Measurements from ENCODE around the gene GPATCH1. TPM values are rescaled to one million over a fixed set of nuclear protein-coding genes. Genes with fewer than 3 reads are reported as not detected.
"Not testable (repeated sequence)": the region's sequence is repeated elsewhere in the genome, so short reads cannot be mapped to it uniquely, and the experiment has no call there.

The GPATCH1 gene
- total and polyA plus RNA-seq, 5 experiments from 2014 or later: 3.9 to 21.7 (median 6.4) TPM

DNA sequence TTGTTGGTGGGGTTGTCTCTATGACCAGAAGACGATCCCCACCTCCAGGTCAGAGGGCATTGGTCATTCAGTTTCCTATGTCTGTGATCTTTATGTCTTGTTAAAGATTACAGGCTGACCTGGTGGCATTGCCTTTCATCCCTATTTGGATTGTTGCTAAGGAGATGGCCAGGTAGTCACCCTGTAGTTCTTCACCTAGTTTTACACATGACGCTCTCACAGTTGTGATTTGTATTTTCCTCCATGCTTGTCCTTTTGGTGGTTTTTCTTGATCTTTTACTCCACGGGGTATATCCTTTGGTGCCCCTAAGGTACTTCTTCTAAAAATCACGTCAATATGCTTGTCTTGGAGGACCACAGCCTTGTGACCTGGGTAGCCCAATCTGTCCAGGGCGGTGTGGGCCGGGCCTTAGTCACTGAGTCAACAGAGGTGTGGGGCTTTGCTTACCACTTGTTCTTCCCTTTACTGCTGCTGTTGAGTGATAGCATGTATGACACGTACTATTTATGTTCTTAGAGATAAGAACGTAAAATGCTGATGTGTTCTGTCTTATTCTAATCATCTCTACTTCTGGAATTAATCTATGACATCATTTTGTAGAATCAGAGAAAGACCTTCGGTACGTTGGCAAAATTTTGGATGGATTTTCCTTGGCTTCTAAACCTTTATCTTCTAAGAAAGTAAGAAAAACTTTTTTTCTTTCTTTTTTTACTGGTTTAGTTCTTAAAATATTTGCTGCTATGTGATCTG lies 20.1 kb downstream of the GPATCH1 start:
- POLR2A ChIA-PET: no interaction called here
- DNase-seq: no peak
- Mint-ChIP-seq H3K36me3 (peaks cover 2 to 85% (median 14%) of the 10 kb centered on the region in 3 donors), H3K27ac (peak overlapping the region in 2 of 10 donors; percentile 55 to 78), H3K4me3 (no peak overlapping the region), H3K4me1 (peaks cover 0 to 8% (median 0%) of the 10 kb centered on the region in 4 donors), H3K9me3 (no peaks in the 10 kb centered on the region), H3K27me3 (no peaks in the 10 kb centered on the region)
- no peak for ATAC-seq

DNA sequence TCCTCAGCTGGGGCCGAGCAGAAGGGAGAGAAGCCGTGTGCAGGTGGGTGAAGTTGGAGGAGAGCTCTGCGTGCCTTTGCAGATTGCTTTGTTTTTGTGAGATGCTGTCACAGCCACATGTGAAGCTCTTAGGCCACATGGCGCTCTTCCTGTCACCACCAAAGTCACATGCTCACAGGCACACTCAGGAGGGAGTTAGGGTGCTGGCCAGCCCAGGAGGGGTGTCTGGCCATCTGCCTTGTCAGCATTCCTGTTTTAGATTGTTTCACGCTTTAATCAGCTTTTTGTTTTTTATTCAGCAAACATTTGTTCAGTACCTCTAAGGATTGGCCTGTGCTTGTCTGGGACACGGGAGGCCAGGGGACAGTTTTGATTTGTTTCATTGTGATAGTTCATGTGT lies 21.9 kb downstream of the GPATCH1 start:
- no peak for ATAC-seq
- no peak for DNase-seq
- H3K9me3 Mint-ChIP-seq: no peaks in the 10 kb centered on the region
- POLR2A ChIA-PET: no interaction called here
- H3K36me3 Mint-ChIP-seq: peaks cover 0 to 81% (median 9%) of the 10 kb centered on the region in 3 donors
- H3K4me1 Mint-ChIP-seq: peaks cover 0 to 4% (median 0%) of the 10 kb centered on the region in 4 donors
- H3K27ac Mint-ChIP-seq: peak overlapping the region in 1 of 10 donors; percentile 60
- H3K4me3 Mint-ChIP-seq: no peak overlapping the region
- no peaks in the 10 kb centered on the region for H3K27me3 Mint-ChIP-seq

DNA sequence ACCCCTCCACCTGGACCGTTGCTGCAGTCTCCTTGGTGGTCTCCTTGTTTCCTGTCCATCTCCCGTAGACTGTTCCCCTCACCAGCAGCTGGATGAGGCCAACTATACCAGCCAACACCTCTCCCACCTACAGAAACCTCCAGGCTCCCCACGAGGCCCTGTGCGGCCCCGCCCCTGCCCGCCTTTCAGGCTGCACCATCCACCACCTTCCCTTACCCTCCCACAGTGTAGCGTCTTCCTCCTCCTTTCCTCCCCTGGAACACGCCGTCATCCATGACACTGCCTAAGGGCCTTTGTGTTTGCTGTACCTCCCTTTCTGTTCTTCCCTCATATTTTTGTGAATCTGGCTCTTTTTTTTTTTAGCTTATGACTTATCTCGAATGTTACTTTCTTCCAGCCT lies 27.2 kb downstream of the GPATCH1 start:
- DNase-seq (no peak), ATAC-seq (no peak)
- POLR2A ChIA-PET: no interaction called here
- Mint-ChIP-seq H3K9me3 (no peaks in the 10 kb centered on the region), H3K4me3 (no peak overlapping the region), H3K27me3 (no peaks in the 10 kb centered on the region), H3K4me1 (no peaks in the 10 kb centered on the region), H3K36me3 (peaks cover 0 to 79% (median 22%) of the 10 kb centered on the region in 3 donors), H3K27ac (peak overlapping the region in 2 of 10 donors; percentile 17 to 66)

DNA sequence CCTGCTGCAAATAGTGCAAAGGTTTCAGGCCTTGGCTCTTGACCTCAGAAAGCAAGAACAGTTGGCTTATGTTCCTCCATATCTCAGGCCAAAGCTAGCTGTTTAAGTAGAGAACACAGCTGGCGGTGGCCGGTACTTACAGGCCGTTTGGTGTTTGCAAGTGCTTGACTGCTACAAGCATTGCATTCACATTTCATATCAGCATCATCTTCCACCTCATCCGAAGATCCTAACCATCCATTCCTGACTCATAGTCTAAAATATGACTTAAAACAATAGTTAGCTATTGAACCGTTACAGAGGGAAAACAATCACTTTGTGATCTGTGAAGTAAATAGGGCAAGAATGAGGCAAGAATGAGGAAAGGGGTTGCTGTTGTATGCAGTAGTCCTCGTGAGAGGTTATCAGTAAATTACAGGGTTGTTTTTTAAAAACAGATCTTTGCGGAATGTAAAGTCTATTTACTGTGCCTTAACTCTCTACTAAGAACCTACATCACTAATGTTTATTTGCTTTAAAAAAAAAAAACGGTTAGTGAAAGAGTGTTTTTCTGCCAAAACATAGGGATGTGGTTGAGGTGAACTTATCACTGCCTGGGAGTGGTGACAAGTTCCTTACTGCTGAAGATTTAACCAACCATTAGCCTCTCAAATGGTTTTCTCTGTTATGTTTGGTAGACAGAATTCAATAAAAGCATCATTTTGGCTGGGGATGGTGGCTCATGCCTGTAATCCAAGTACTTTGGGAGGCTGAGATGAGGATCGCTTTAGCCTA lies 29.3 kb downstream of the GPATCH1 start:
- ATAC-seq (no peak), DNase-seq (no peak)
- no peaks in the 10 kb centered on the region for H3K9me3 Mint-ChIP-seq
- no peak overlapping the region for H3K4me3 Mint-ChIP-seq
- POLR2A ChIA-PET: no interaction called here
- no peak overlapping the region for H3K27ac Mint-ChIP-seq
- H3K27me3 Mint-ChIP-seq: no peaks in the 10 kb centered on the region
- H3K4me1 Mint-ChIP-seq: no peaks in the 10 kb centered on the region
- peaks cover 0 to 82% (median 28%) of the 10 kb centered on the region in 3 donors for H3K36me3 Mint-ChIP-seq

DNA sequence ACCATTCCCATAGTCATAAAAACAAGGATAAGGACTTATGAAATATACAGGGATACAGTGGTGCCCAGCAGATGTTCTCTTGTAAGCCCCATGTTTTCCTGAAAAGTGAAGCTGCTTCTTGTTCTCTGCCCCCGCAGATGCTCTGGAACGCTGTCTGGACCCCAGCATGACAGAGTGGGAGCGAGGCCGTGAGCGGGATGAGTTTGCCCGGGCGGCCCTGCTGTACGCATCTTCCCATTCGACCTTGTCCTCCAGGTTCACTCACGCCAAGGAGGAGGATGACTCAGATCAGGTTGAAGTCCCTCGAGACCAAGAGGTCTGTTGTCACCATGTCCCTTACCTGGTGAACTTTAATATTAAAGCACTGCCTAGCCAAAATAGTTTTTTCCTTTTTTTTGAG lies 30.6 kb downstream of the GPATCH1 start:
- no peaks in the 10 kb centered on the region for H3K4me1 Mint-ChIP-seq
- POLR2A ChIA-PET: no interaction called here
- no peaks in the 10 kb centered on the region for H3K27me3 Mint-ChIP-seq
- H3K27ac Mint-ChIP-seq: no peak overlapping the region
- DNase-seq: no peak
- H3K4me3 Mint-ChIP-seq: no peak overlapping the region
- no peaks in the 10 kb centered on the region for H3K9me3 Mint-ChIP-seq
- peaks cover 6 to 89% (median 36%) of the 10 kb centered on the region in 3 donors for H3K36me3 Mint-ChIP-seq
- ATAC-seq: no peak

DNA sequence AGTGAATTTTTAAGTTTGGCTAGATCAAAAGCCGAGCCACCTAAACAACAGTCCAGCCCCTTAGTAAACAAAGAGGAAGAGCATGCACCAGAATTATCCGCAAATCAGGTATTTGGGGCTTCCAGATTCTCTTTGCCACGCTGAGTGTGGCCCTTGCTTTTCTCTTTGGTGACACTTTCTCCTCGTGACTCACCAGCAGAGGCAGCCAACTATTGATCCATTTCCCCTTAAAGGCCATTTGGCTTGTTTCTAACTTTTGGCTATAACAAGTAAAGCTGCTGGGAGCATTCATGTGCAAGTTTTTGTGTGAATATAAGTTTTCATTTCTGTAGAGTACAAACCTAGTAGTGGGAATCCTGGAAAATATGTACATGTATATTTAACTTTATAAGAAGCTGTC lies 33.3 kb downstream of the GPATCH1 start:
- no peaks in the 10 kb centered on the region for H3K9me3 Mint-ChIP-seq
- no peaks in the 10 kb centered on the region for H3K4me1 Mint-ChIP-seq
- H3K4me3 Mint-ChIP-seq: no peak overlapping the region
- H3K36me3 Mint-ChIP-seq: peaks cover 6 to 92% (median 42%) of the 10 kb centered on the region in 3 donors
- no peak overlapping the region for H3K27ac Mint-ChIP-seq
- ATAC-seq (no peak), DNase-seq (no peak)
- H3K27me3 Mint-ChIP-seq: no peaks in the 10 kb centered on the region
- POLR2A ChIA-PET: no interaction called here

DNA sequence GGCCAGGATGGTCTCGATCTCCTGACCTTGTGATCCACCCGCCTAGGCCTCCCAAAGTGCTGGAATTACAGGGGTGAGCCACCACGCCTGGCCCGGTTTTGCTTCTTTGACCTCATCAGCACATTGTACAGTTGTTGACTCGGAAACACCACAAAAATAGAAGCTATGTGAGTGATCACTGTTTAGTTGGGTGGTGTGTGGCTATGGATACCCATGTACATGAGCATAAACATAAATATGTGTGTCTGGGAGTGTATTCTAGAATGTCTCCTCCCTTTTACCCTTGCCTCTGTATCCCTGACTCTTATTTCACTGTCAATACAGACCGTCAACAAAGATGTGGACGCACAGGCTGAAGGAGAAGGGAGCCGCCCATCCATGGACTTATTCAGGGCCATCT lies 36.5 kb downstream of the GPATCH1 start:
- ATAC-seq (no peak), DNase-seq (no peak)
- H3K36me3 Mint-ChIP-seq: peaks cover 6 to 81% (median 32%) of the 10 kb centered on the region in 3 donors
- no peaks in the 10 kb centered on the region for H3K9me3 Mint-ChIP-seq
- POLR2A ChIA-PET: no interaction called here
- H3K4me1 Mint-ChIP-seq: no peaks in the 10 kb centered on the region
- no peak overlapping the region for H3K4me3 Mint-ChIP-seq
- peak overlapping the region in 1 of 10 donors; percentile 53 for H3K27ac Mint-ChIP-seq
- no peaks in the 10 kb centered on the region for H3K27me3 Mint-ChIP-seq

DNA sequence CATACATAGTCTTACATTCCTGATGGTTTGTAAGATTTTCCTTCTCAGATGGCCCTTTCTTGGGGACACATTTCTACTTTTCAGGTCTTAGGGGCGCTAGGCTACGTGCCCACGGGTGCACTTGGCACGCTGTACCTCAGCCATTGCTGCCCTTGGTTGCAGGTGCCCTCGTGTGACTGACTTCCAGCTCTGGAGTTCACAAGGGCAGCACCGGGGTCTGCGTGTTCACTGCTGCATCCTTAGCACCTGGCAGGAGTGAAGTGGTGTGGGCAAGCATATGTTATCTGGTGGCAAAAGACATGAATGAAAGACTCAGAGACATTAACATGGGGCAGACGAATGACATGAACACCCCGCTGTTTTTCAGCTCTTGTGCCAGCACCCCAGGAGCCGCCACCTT lies 37.7 kb downstream of the GPATCH1 start:
- Mint-ChIP-seq H3K27ac (peak overlapping the region in 1 of 10 donors; percentile 10), H3K36me3 (peaks cover 6 to 76% (median 32%) of the 10 kb centered on the region in 3 donors), H3K4me1 (no peaks in the 10 kb centered on the region), H3K27me3 (no peaks in the 10 kb centered on the region), H3K4me3 (no peak overlapping the region), H3K9me3 (no peaks in the 10 kb centered on the region)
- ATAC-seq (no peak), DNase-seq (no peak)
- POLR2A ChIA-PET: interaction anchor here (1.2 kb wide), 1 partner anchor 58 kb away, joined by 3 read pairs; no protein-coding TSS in a partner anchor

DNA sequence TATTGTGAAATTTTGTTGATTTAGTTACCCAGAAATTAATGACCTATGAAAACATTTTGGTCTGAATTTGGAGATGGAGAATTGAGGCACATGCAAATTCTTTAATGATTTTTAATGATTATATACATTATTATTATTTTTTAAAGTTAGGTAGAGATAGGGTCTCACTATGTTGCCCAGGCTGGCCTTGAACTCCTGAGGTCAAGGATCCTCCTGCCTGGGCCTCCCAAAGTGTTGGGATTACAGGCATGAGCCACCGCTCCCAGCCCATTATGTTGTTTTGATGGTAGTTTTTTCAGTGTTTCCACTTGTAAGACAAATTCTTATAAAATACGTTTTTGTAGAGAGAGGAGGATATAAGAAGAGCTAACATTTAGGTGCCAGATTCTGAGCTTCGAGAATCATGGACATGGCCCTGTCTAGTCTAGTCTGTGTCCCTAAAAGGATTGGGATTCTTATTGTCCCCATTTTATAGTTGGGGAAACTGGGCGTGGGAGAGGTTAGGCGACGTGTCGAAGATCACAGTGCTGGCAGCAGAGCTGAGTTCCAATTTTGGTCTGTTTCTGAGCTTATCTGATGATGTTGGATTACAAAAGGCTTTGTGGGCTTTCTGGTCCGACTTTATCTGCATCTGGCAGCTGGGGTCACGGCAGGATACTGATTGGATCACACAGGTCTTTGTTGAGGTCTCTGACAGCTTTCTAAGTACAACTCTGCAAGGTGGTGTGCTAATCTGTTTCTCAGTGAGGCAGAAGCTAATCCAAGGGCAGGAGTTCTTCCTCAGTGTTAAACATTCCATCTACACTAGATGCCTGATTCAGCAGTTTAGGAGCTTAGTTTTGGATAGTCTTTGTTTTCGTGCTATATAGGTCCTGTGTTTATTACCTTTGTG lies 43.5 kb downstream of the GPATCH1 start:
- Mint-ChIP-seq H3K27ac (peak overlapping the region in 4 of 10 donors; percentile 3 to 62 (median 21)), H3K9me3 (no peaks in the 10 kb centered on the region), H3K36me3 (peaks cover 7 to 66% (median 13%) of the 10 kb centered on the region in 3 donors), H3K4me1 (peaks cover 0 to 6% (median 0%) of the 10 kb centered on the region in 4 donors), H3K4me3 (no peak overlapping the region), H3K27me3 (no peaks in the 10 kb centered on the region)
- ATAC-seq (no peak), DNase-seq (no peak)
- POLR2A ChIA-PET: no interaction called here

DNA sequence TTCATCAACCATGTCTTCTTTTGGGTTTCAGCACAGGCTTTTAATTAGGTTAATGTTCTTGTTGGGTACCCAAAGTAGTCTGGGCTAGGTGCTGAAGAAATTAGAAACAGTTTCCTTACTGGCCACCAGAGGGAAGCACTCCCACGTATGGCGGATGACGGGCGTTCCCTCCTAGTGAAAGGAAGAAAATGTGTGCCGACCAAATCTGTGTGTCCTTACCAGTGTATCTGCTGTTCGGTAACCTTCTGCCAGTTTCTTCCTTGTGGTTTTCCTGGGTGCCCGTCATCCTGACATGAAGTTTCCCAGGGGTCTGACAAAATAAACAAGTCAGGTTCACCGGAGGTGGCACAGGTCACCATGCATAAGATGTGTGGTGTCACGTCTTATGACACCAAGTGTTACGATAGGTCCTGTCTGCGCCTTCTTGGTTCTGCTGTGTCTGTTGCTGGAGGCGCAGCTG lies 45.0 kb downstream of the GPATCH1 start:
- Mint-ChIP-seq H3K4me1 (peaks cover 0 to 6% (median 0%) of the 10 kb centered on the region in 4 donors), H3K4me3 (no peak overlapping the region), H3K27ac (peak overlapping the region in 3 of 10 donors; percentile 22 to 48 (median 32)), H3K27me3 (no peaks in the 10 kb centered on the region), H3K9me3 (no peaks in the 10 kb centered on the region), H3K36me3 (peaks cover 7 to 76% (median 19%) of the 10 kb centered on the region in 3 donors)
- ATAC-seq: peak; percentile 83 to 92
- POLR2A ChIA-PET: interaction anchor here (1.3 kb wide), 1 partner anchor 51 kb away, joined by 4 read pairs; no protein-coding TSS in a partner anchor
- DNase-seq: peak; percentile 16 to 69 (median 48)

DNA sequence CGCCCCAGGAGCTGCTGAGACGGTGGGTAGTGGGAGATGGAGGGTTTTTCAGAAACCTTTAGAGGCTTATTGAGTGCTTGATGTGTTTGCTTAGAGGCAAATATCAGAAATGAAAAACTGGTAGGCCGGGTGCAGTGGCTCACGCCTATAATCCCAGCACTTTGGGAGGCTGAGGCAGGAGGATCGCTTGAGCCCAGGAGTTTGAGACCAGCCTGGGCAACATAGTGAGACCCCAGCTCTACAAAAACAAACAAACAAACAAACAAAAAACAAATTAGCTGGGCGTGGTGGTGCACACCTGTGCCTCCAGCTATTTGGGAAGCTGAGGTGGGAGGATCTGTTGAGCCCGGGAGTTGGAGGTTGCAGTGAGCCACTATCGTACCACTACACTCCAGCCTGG lies 45.7 kb downstream of the GPATCH1 start:
- POLR2A ChIA-PET: interaction anchor here (1.3 kb wide), 1 partner anchor 51 kb away, joined by 4 read pairs; no protein-coding TSS in a partner anchor
- not testable (repeated sequence) for ATAC-seq, H3K4me3 Mint-ChIP-seq, DNase-seq, H3K27me3 Mint-ChIP-seq, H3K4me1 Mint-ChIP-seq, H3K9me3 Mint-ChIP-seq
- Mint-ChIP-seq H3K27ac (peak overlapping the region in 1 of 10 donors; percentile 22), H3K36me3 (peaks cover 7 to 72% (median 18%) of the 10 kb centered on the region in 3 donors)

DNA sequence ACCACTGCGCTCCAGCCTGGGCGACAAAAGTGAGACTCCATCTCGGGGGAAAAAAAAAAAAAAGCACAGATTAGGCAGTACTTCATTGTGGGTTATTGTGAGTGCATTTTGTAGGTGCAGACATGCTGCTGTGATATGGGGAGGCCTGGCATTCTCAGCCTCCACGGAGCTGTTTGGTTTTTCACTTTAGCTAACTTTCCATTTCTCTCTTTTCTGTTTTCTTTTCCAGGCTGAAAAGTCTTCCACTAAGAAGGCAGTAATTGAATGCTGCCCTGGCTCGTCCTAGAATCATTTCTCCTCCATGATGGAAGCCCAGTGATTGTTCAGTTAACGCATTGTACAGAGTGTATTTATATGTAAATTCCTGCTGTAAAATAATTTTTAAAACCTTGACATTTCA lies 48.9 kb downstream of the GPATCH1 start:
- no peak for DNase-seq
- no peak for ATAC-seq
- Mint-ChIP-seq H3K9me3 (no peaks in the 10 kb centered on the region), H3K27me3 (no peaks in the 10 kb centered on the region), H3K4me1 (peaks cover 0 to 8% (median 1%) of the 10 kb centered on the region in 4 donors), H3K36me3 (peaks cover 4 to 51% (median 18%) of the 10 kb centered on the region in 3 donors), H3K4me3 (no peak overlapping the region), H3K27ac (peak overlapping the region in 2 of 10 donors; percentile 13 to 40)
- POLR2A ChIA-PET: interaction anchor here (0.6 to 1.1 kb wide), 2 partner anchors 47 to 601 kb away, joined by 3 to 4 read pairs; no protein-coding TSS in a partner anchor
